NCI-H460 (cell line): ENCODE measurements around the gene METTL22. TPM values are rescaled to one million over a fixed set of nuclear protein-coding genes. Genes with fewer than 3 reads are reported as not detected.

Experiments
- DNase-seq: peaks from one replicate; pipeline ENCODE4 v3.0.0-alpha.2; 2016; ENCODE audit warnings: low read depth; ENCODE audit errors: extremely low read depth
- total RNA-seq: library from RNA; depleted of rRNA; stranded (reverse); fragments of >200 nt; shearing (Covaris generic); gene quantifications from 2 replicates; pipeline ENCODE4 v1.2.3, GENCODE V29; 2014

Gene METTL22
- total RNA-seq, 1 experiment from 2014 or later, result 25.2 TPM

- DNase-seq, result no peak
Observed at GRCh38 chr16:8590811-8591210, 30.7 kb upstream of the METTL22 start.

GRCh38 chr16:8591451-8591850, 30.0 kb upstream of the METTL22 start:
- DNase-seq, result no peak

GRCh38 chr16:8594149-8594666, 27.3 kb upstream of the METTL22 start:
- DNase-seq, result no peak

- DNase-seq, result no peak
Observed at GRCh38 chr16:8595783-8596182, 25.7 kb upstream of the METTL22 start.

GRCh38 chr16:8596581-8596980, 24.9 kb upstream of the METTL22 start:
- DNase-seq, result no peak

GRCh38 chr16:8600144-8600775, 21.2 kb upstream of the METTL22 start:
- no peak for DNase-seq

- DNase-seq, result no peak
Observed at GRCh38 chr16:8605554-8605953, 15.9 kb upstream of the METTL22 start.

- no peak for DNase-seq
Observed at GRCh38 chr16:8607214-8607613, 14.3 kb upstream of the METTL22 start.

- DNase-seq, result no peak
Observed at GRCh38 chr16:8611122-8611521, 10.4 kb upstream of the METTL22 start.

GRCh38 chr16:8611886-8612600, 9.5 kb upstream of the METTL22 start:
- no peak for DNase-seq

- DNase-seq, result no peak
Observed at GRCh38 chr16:8614435-8615029, 7.0 kb upstream of the METTL22 start.

- DNase-seq, result no peak
Observed at GRCh38 chr16:8619671-8620370, 1.7 kb upstream of the METTL22 start.

- no peak for DNase-seq
Observed at GRCh38 chr16:8620535-8620934, 963 bp upstream of the METTL22 start.

GRCh38 chr16:8621222-8621571, 301 bp upstream of the METTL22 start:
- no peak for DNase-seq

- DNase-seq, result no peak
Observed at GRCh38 chr16:8622315-8622656, 788 bp downstream of the METTL22 start.

- DNase-seq, result no peak
Observed at GRCh38 chr16:8623634-8624033, 2.1 kb downstream of the METTL22 start.

GRCh38 chr16:8625491-8626087, 4.1 kb downstream of the METTL22 start:
- no peak for DNase-seq

- DNase-seq, result no peak
Observed at GRCh38 chr16:8626946-8627345, 5.4 kb downstream of the METTL22 start.

GRCh38 chr16:8627456-8627855, 6.0 kb downstream of the METTL22 start:
- DNase-seq, result no peak

- DNase-seq, result no peak
Observed at GRCh38 chr16:8628981-8629725, 7.7 kb downstream of the METTL22 start.
